Measurements from ENCODE around the gene SMARCD2.

Gene SMARCD2

GRCh38 chr17:63832014-63832413 is 10.5 kb downstream of the SMARCD2 start:
- in situ Hi-C loops (cut with MboI; ENCODE audit: low sequenced_read_pairs, unreplicated experiment), result no loop called here
- no peak for DNase-seq (ENCODE audit: low spot score)

DNA sequence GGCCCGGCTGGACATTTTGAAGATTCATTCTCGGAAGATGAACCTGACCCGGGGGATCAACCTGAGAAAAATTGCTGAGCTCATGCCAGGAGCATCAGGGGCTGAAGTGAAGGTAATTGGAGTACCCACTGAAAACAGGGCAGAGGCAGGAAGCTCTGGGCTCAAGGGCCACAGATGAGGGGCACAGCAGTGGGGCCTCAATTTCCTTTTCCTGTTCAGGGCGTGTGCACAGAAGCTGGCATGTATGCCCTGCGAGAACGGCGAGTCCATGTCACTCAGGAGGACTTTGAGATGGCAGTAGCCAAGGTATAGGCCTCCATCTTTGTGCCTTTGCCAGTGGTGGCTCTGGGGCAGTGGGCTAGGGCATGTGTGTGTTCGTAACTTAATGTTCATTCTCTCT is 11.0 kb downstream of the SMARCD2 start:
- no peak for TF ChIP-seq CTCF (IDR thresholded peaks at IDR 0.05; ENCODE audit: borderline replicate concordance, control extremely low read depth, extremely low read depth, insufficient read depth, missing control alignments)
- in situ Hi-C loops (cut with MboI; ENCODE audit: low sequenced_read_pairs, unreplicated experiment), result no loop called here
- no peak for DNase-seq (ENCODE audit: low spot score)

More at GRCh38 chr17:63832014-63832413, 10.5 kb downstream of the SMARCD2 start:
- no peak for TF ChIP-seq CTCF (IDR thresholded peaks at IDR 0.05; ENCODE audit: borderline replicate concordance, control extremely low read depth, extremely low read depth, insufficient read depth, missing control alignments)

DNA sequence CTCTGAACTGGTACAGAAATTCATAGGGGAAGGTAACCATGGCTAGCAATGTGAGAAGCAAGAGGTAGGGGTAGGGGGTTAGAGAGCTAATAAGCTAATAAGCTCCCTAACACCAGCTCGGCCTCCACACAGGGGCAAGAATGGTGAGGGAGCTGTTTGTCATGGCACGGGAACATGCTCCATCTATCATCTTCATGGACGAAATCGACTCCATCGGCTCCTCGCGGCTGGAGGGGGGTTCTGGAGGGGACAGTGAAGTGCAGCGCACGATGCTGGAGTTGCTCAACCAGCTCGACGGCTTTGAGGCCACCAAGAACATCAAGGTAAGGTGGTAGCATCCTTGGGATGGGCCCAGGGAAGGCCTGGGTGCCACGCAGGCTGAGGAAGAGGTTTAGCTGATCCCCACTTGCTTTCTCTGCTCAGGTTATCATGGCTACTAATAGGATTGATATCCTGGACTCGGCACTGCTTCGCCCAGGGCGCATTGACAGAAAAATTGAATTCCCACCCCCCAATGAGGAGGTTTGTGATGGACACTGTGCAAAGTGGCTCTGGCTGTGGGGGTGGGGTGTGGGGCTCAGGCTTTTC is 11.5 kb downstream of the SMARCD2 start:
- DNase-seq (ENCODE audit: low spot score), result no peak
- in situ Hi-C loops (cut with MboI; ENCODE audit: low sequenced_read_pairs, unreplicated experiment), result no loop called here

DNA sequence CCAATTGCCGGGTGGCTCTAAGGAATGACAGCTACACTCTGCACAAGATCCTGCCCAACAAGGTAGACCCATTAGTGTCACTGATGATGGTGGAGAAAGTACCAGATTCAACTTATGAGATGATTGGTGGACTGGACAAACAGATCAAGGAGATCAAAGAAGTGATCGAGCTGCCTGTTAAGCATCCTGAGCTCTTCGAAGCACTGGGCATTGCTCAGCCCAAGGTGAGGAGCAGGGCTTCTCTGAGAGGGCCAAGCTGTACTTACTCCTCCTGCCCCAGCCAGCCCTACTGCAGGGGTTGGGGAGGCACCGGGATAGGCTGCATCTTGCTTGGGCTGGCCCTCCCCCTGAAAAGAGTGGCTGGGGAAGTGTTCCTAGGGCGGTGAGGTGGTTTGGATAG is 12.2 kb downstream of the SMARCD2 start:
- no peak for DNase-seq (ENCODE audit: low spot score)
- TF ChIP-seq CTCF (IDR thresholded peaks at IDR 0.05; ENCODE audit: borderline replicate concordance, control extremely low read depth, extremely low read depth, insufficient read depth, missing control alignments), result no peak
- in situ Hi-C loops (cut with MboI; ENCODE audit: low sequenced_read_pairs, unreplicated experiment), result no loop called here

More for the DNA sequence above, 11.5 kb downstream of the SMARCD2 start:
- TF ChIP-seq CTCF (IDR thresholded peaks at IDR 0.05; ENCODE audit: borderline replicate concordance, control extremely low read depth, extremely low read depth, insufficient read depth, missing control alignments), result no peak

GRCh38 chr17:63828936-63829335 is 13.5 kb downstream of the SMARCD2 start:
- no peak for TF ChIP-seq CTCF (IDR thresholded peaks at IDR 0.05; ENCODE audit: borderline replicate concordance, control extremely low read depth, extremely low read depth, insufficient read depth, missing control alignments)
- in situ Hi-C loops (cut with MboI; ENCODE audit: low sequenced_read_pairs, unreplicated experiment), result no loop called here
- no peak for DNase-seq (ENCODE audit: low spot score)

DNA sequence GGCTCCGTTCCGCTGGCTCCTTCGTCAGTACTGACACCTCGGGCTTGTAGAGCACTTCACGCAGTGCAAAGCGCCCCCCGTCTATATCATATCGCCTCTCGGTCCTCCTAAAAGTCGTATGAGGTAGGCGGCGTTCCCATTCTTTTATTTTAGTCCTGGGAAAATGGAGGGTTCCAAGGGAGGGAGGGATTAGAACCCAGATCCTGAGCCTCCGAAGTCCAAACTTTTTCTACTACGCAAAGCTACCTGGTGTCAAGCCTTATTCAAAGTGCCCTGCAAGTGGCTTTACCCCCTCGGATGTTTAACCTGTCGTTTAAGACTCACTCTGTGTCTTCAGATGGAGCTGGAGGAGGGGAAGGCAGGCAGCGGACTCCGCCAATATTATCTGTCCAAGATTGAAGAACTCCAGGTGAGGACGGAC is 14.7 kb downstream of the SMARCD2 start:
- in situ Hi-C loops (cut with MboI; ENCODE audit: low sequenced_read_pairs, unreplicated experiment), result no loop called here
- TF ChIP-seq CTCF (IDR thresholded peaks at IDR 0.05; ENCODE audit: borderline replicate concordance, control extremely low read depth, extremely low read depth, insufficient read depth, missing control alignments), result no peak
- no peak for DNase-seq (ENCODE audit: low spot score)
